HepG2 (cell line): ENCODE results near the gene CFAP97. TPM values are rescaled to one million over a fixed set of nuclear protein-coding genes. Genes with fewer than 3 reads are reported as not detected.

Experiments
- ATAC-seq: fragments of 200-7000 bp; cut with Tn5 transposase; 3 replicates; pipeline ENCODE4 v1.9.1; 2020; ENCODE audit warnings: mild to moderate bottlenecking, moderate library complexity
- BruUV-seq: library from RNA; stranded (reverse); fragments of 400-500 nt; replicated peaks from 2 replicates; lab custom pipeline; 2021; lab: Mats Ljungman, UMichigan
- CTCF ChIA-PET: fragments of 300-600 bp; formaldehyde crosslinking; extraction: SDS; loops from one replicate; lab custom pipeline; 2021; ENCODE audit warnings: low total read pairs, inconsistent platforms, low intra/inter-chr PET ratio; lab: Yijun Ruan, JAX
- POLR2A ChIA-PET: fragments of 350-600 bp; sonication (Branson Sonifier 250); formaldehyde crosslinking; loops from one replicate; lab custom pipeline; 2020; ENCODE audit warnings: antibody characterized with exemption, inconsistent platforms; lab: Yijun Ruan, JAX
- DNase-seq: peaks from one replicate; pipeline ENCODE4 v3.0.0-alpha.2; 2015; ENCODE audit warnings: low spot score
- FAIRE-seq: peaks from 3 replicates; lab custom pipeline; 2011; peaks lifted over from hg19 to GRCh38; lab: Jason Lieb, UNC
- H2AFZ ChIP-seq: one replicate; pipeline ENCODE4 v1.6.1; 2011; ENCODE audit warnings: low read length, inconsistent platforms
- H3K27ac ChIP-seq: fragments of 300-600 bp; 3 replicates; pipeline ENCODE4 v1.8.0; 2011; ENCODE audit warnings: mixed run types, mild to moderate bottlenecking, mixed read lengths, low read length, inconsistent platforms; ENCODE audit not compliant: insufficient read depth; ENCODE audit errors: extremely low read length
- H3K27me3 ChIP-seq, 2 experiments: fragments of 200-600 bp in 1 of 2; 2 replicates in 1 of 2; 3 replicates in 1 of 2; pipeline versions ENCODE4 v1.6.0 to v1.8.0; 2011; ENCODE audit warnings: low read length in 2 of 2, mild to moderate bottlenecking in 2 of 2, moderate library complexity in 2 of 2, inconsistent platforms in 1 of 2; ENCODE audit not compliant: insufficient read depth in 2 of 2, control insufficient read depth in 1 of 2
- H3K36me3 ChIP-seq, 2 experiments: fragments of 200-600 bp in 1 of 2; replicated peaks in 1 of 2; 2 replicates in 1 of 2; 3 replicates in 1 of 2; pipeline versions ENCODE4 v1.5.1 to v1.8.0; 2011; ENCODE audit warnings: low read length in 2 of 2, inconsistent platforms in 1 of 2; ENCODE audit not compliant: insufficient read depth in 2 of 2, control insufficient read depth in 1 of 2
- H3K4me1 ChIP-seq: 2 replicates; pipeline ENCODE4 v1.5.1; 2012; ENCODE audit warnings: low read length, inconsistent platforms; ENCODE audit not compliant: insufficient read depth
- H3K4me2 ChIP-seq: 2 replicates; pipeline ENCODE4 v1.6.0; 2011; ENCODE audit warnings: low read depth, low read length, inconsistent platforms
- H3K4me3 ChIP-seq, 3 experiments: fragments of 200-600 bp in 1 of 3; sonication (generic), shearing (Covaris generic) in 1 of 3; replicated peaks in 1 of 3; 2 replicates each; pipeline ENCODE4 v1.5.1; 2011 to 2016; ENCODE audit warnings: low read length in 3 of 3, inconsistent platforms in 2 of 3, low read depth in 2 of 3, mild to moderate bottlenecking in 2 of 3, control low read depth in 1 of 3, mixed read lengths in 1 of 3; ENCODE audit not compliant: insufficient read depth in 1 of 3
- H3K79me2 ChIP-seq: one replicate; pipeline ENCODE4 v1.6.1; 2011; ENCODE audit warnings: low read length, inconsistent platforms; ENCODE audit not compliant: insufficient read depth
- H3K9ac ChIP-seq: 2 replicates; pipeline ENCODE4 v1.6.0; 2011; ENCODE audit warnings: mild to moderate bottlenecking, low read depth, low read length, inconsistent platforms; ENCODE audit not compliant: insufficient read depth
- H3K9me3 ChIP-seq: 2 replicates; pipeline ENCODE4 v1.5.1; 2012; ENCODE audit warnings: mild to moderate bottlenecking, low read length
- H4K20me1 ChIP-seq: 2 replicates; pipeline ENCODE4 v1.6.0; 2011; ENCODE audit warnings: inconsistent platforms, mild to moderate bottlenecking, low read length, moderate library complexity; ENCODE audit not compliant: insufficient read depth
- BHLHE40 ChIP-seq: IDR thresholded peaks from 2 replicates; pipeline ENCODE4 v1.6.1; 2011; ENCODE audit warnings: low read length, improper control_type of control experiment
- CCAR2 ChIP-seq: fragments of 200-400 bp; formaldehyde crosslinking; optimal IDR thresholded peaks from 2 replicates; pipeline ENCODE3; 2018; ENCODE audit warnings: low read depth, mild to moderate bottlenecking, low read length, moderate library complexity
- CEBPB ChIP-seq: IDR thresholded peaks from 2 replicates; pipeline ENCODE4 v1.6.1; 2011; ENCODE audit warnings: low read depth, low read length, improper control_type of control experiment, borderline replicate concordance
- CEBPG ChIP-seq: IDR thresholded peaks from 2 replicates; pipeline ENCODE4 v1.6.1; 2016
- GATAD2A ChIP-seq: IDR thresholded peaks from 2 replicates; pipeline ENCODE4 v1.6.1; 2016
- KAT2B ChIP-seq: fragments of 150-350 bp; IDR thresholded peaks from 2 replicates; pipeline ENCODE4 v1.6.1; 2014; ENCODE audit warnings: low read depth, low read length, borderline replicate concordance
- NCOA2 ChIP-seq: sonication (generic); formaldehyde crosslinking; IDR thresholded peaks from 2 replicates; pipeline ENCODE4 v1.8.0; 2022; ENCODE audit warnings: inconsistent platforms
- NFE2 ChIP-seq: sonication (generic); formaldehyde crosslinking; IDR thresholded peaks from 2 replicates; pipeline ENCODE4 v1.4.0; 2020; ENCODE audit warnings: missing genetic modification reagents
- PCBP1 ChIP-seq: fragments of 200-400 bp; formaldehyde crosslinking; IDR thresholded peaks from 2 replicates; pipeline ENCODE4 v1.6.1; 2017; ENCODE audit warnings: mild to moderate bottlenecking, low read depth, low read length, borderline replicate concordance
- USF2 ChIP-seq, 2 experiments: sonication (generic) in 1 of 2; formaldehyde crosslinking in 1 of 2; IDR thresholded peaks; 2 replicates each; pipeline versions ENCODE4 v1.5.1 to v1.6.1; 2011 to 2020; ENCODE audit warnings: borderline replicate concordance in 1 of 2, low read depth in 1 of 2, low read length in 1 of 2, mild to moderate bottlenecking in 1 of 2, missing genetic modification reagents in 1 of 2, moderate library complexity in 1 of 2
- ZNF24 ChIP-seq: fragments of 450-650 bp; IDR thresholded peaks from 2 replicates; pipeline ENCODE4 v1.6.1; 2017; ENCODE audit warnings: antibody characterized with exemption, mild to moderate bottlenecking
- ZNF558 ChIP-seq: sonication (generic); formaldehyde crosslinking; IDR thresholded peaks from 2 replicates; pipeline ENCODE4 v1.9.0; 2022; ENCODE audit warnings: mild to moderate bottlenecking, missing genetic modification reagents, borderline replicate concordance
- ZNF605 ChIP-seq: sonication (generic); formaldehyde crosslinking; IDR thresholded peaks from 2 replicates; pipeline ENCODE4 v1.8.0; 2022; ENCODE audit warnings: mild to moderate bottlenecking, missing genetic modification reagents
- WGBS: methylation state at CpG from one replicate; pipeline ENCODE4 v1.1.6; 2017; ENCODE audit warnings: low lambda C conversion rate; 5-methylcytosine and 5-hydroxymethylcytosine counted together
- in situ Hi-C: cut with HindIII; loops from 2 replicates; pipeline ENCODE4 v1.10.0; 2017; ENCODE audit warnings: low pct_unique_long_range_greater_than_20kb; ENCODE audit not compliant: extremely low pct_ligation_motif_present
- intact Hi-C: fragments of 100-400 bp; cut with micrococcal nuclease; formaldehyde crosslinking; loops from one replicate; pipeline ENCODE4 v1.10.0; 2022; ENCODE audit not compliant: unreplicated experiment
- polyA plus RNA-seq, 8 experiments: library from polyadenylated mRNA; depleted of rRNA in 3 of 8; stranded (reverse) in 7 of 8; unstranded in 1 of 8; fragments of >200 nt; fragmentation: Illumina TruSeq in 4 of 8; extraction: Trizol in 4 of 8; gene quantifications; 2 replicates each; pipeline versions ENCODE4 v1.2.1 to v1.2.3, GENCODE V29; 2011 to 2016; ENCODE audit warnings: low read depth in 4 of 8, missing spikeins in 1 of 8, mixed read lengths in 1 of 8; ENCODE audit not compliant: insufficient read depth in 1 of 8
- total RNA-seq, 5 experiments: library from RNA; depleted of rRNA; stranded (reverse); fragments of >200 nt; fragmentation: Illumina TruSeq; extraction: Trizol; gene quantifications; 2 replicates each; pipeline ENCODE4 v1.2.3, GENCODE V29; 2016; ENCODE audit warnings: low read depth in 1 of 5
- TF ChIP-seq, protein P1 (sequence below): sonication (generic); formaldehyde crosslinking; IDR thresholded peaks from 2 replicates; pipeline ENCODE4 v1.4.0; 2020; ENCODE audit warnings: missing genetic modification reagents, borderline replicate concordance

CFAP97 gene
- total and polyA plus RNA-seq, 2 of the 13 experiments (the other 11 are each of a cell fraction or from before 2014, with no cell fraction given) = 32.1 to 44.4 TPM

DNA sequence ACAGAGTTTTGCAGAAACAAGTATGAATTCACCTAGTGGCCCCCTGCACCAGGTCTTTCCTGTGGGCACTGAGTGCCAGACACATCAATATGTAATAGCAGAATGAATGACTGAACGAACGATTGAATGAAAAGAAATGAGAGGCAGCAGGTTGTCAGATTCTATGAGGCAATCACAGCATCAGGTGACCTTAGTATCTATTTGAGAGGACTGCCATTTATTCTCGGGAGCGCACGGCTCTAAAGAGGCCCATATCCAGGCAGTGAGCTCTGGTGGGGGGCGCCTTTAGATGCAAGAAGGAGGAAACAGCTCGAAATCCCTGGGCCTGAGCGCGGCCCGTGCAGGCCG lies 61.3 kb downstream of the CFAP97 start:
- peak overlapping the region; percentile 39 for H2AFZ ChIP-seq

More for the DNA sequence above, 61.3 kb downstream of the CFAP97 start:
- ATAC-seq = no peak
- BruUV-seq = TSS peak; percentile 53
- Histone ChIP-seq H3K9me3 (no peaks in the 10 kb centered on the region), H3K9ac (peak overlapping the region; percentile 78), H3K4me1 (peaks cover 34% of the 10 kb centered on the region), H4K20me1 (peaks cover 6% of the 10 kb centered on the region; the same call in 1 of the 2 replicates), H3K4me2 (peak overlapping the region; percentile 91), H3K27ac (peak overlapping the region; percentile 70), H3K79me2 (peaks cover 13% of the 10 kb centered on the region), H3K27me3 (peaks cover 0 to 7% of the 10 kb centered on the region in 2 experiments; a peak in 2 of 5 replicates), H3K36me3 (peaks cover 0 to 22% of the 10 kb centered on the region in 2 experiments; a peak in 4 of 5 replicates), H3K4me3 (peak overlapping the region; percentile 75 to 81 (median 79))
- POLR2A ChIA-PET = interaction anchor here (0.7 to 2.4 kb wide), 9 partner anchors 8 to 409 kb away, joined by 3 to 16 read pairs (median 4); partner anchors contain the start of gene CENPU
- intact Hi-C loops = loop anchor here (5.0 kb wide), 1 partner anchor 60 kb away; the partner anchor contains the start of gene CFAP97
- in situ Hi-C loops = no loop called here
- 0% methylated on average over 8 of the region's 11 CpGs for WGBS
- peak; percentile 37 for DNase-seq
- TF ChIP-seq CEBPB (peak; percentile 78), NFE2 (no peak), CCAR2 (no peak), PCBP1 (no peak), KAT2B (no peak), GATAD2A (CRISPR knock-in tag) (0 out of 2 replicates have a peak, but pooled peaks have one; percentile 5), NCOA2 (CRISPR knock-in tag) (0 out of 2 replicates have a peak, but pooled peaks have one; percentile 3), USF2 (IDR thresholded peaks at IDR 0.05; ENCODE audit: low read depth, low read length) (peak; percentile 36; the same call in 1 of the 2 replicates), USF2 (CRISPR knock-in tag; IDR thresholded peaks at IDR 0.05; ENCODE audit: borderline replicate concordance) (no peak), ZNF24 (peak; percentile 89), BHLHE40 (no peak), ZNF558 (CRISPR knock-in tag) (no peak), CEBPG (CRISPR knock-in tag) (peak; percentile 62), ZNF605 (CRISPR knock-in tag) (no peak)
- TF ChIP-seq, protein P1, sequence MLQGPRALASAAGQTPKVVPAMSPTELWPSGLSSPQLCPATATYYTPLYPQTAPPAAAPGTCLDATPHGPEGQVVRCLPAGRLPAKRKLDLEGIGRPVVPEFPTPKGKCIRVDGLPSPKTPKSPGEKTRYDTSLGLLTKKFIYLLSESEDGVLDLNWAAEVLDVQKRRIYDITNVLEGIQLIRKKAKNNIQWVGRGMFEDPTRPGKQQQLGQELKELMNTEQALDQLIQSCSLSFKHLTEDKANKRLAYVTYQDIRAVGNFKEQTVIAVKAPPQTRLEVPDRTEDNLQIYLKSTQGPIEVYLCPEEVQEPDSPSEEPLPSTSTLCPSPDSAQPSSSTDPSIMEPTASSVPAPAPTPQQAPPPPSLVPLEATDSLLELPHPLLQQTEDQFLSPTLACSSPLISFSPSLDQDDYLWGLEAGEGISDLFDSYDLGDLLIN (CRISPR knock-in tag) = 0 out of 2 replicates have a peak, but pooled peaks have one; percentile 5
- CTCF ChIA-PET = no interaction called here
- no peak for FAIRE-seq
